Stomach (tissue), 4 donors: Measurements from ENCODE around the gene PEPD.

Experiments used
- CTCF ChIP-seq, 7 experiments: fragments of 450-650 bp in 4 of 7; fragments of 200-600 bp in 3 of 7; sonication (generic) in 3 of 7; IDR thresholded peaks; one replicate each; pipeline ENCODE4 v1.5.1; 2016 to 2019; ENCODE audit warnings: antibody characterized with exemption in 7 of 7, control low read depth in 2 of 7, mild to moderate bottlenecking in 1 of 7
- POLR2A ChIP-seq, 4 donors: fragments of 450-650 bp; IDR thresholded peaks; one replicate each; pipeline ENCODE4 v1.6.1; 2016; ENCODE audit warnings: antibody characterized with exemption in 4 of 4, control low read depth in 2 of 4, mild to moderate bottlenecking in 1 of 4, moderate library complexity in 1 of 4
- POLR2AphosphoS5 ChIP-seq, 3 donors: sonication (generic); formaldehyde crosslinking; IDR thresholded peaks; one replicate each; pipeline ENCODE4 v1.6.1; 2016; ENCODE audit warnings: antibody characterized with exemption in 3 of 3

GRCh38 chr19:33508431-33508830 is 13.2 kb downstream of the PEPD start:
- TF ChIP-seq CTCF (IDR thresholded peaks at IDR 0.05) (no peak), POLR2A (IDR thresholded peaks at IDR 0.05) (no peak), POLR2AphosphoS5 (IDR thresholded peaks at IDR 0.05) (no peak)
